ENCODE results near the gene BCL6B.
"Not testable (repeated sequence)": the region's sequence is repeated elsewhere in the genome, so short reads cannot be mapped to it uniquely, and the experiment has no call there.

Gene BCL6B

GRCh38 chr17:7027335-7027734 is 4.5 kb downstream of the BCL6B start:
- no peak for DNase-seq (ENCODE audit: low spot score)

GRCh38 chr17:7029096-7029495 is 6.2 kb downstream of the BCL6B start:
- DNase-seq (ENCODE audit: low spot score): no peak

DNA sequence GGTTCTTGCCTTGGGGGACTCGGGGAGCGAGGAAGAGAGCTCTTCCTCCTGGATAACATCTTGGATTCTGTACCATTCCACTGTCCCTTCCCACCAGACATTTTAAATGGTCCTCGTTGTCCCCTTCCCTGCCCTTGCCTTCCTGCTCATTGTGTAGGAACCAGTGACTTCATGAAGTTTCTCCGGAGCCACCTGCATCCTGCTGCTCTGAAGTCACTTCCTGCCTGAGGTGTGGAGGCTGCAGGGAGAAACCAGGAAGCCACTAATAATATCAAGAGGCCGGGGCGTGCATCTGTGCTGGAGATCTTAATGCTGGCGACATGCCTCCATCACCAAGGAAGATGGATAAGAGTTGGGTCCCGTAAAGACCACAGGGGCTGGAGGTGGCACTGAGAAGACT is 6.8 kb downstream of the BCL6B start:
- no peak for DNase-seq (ENCODE audit: low spot score)

GRCh38 chr17:7034955-7035590 is 12.2 kb downstream of the BCL6B start:
- DNase-seq (ENCODE audit: low spot score): no peak

DNA sequence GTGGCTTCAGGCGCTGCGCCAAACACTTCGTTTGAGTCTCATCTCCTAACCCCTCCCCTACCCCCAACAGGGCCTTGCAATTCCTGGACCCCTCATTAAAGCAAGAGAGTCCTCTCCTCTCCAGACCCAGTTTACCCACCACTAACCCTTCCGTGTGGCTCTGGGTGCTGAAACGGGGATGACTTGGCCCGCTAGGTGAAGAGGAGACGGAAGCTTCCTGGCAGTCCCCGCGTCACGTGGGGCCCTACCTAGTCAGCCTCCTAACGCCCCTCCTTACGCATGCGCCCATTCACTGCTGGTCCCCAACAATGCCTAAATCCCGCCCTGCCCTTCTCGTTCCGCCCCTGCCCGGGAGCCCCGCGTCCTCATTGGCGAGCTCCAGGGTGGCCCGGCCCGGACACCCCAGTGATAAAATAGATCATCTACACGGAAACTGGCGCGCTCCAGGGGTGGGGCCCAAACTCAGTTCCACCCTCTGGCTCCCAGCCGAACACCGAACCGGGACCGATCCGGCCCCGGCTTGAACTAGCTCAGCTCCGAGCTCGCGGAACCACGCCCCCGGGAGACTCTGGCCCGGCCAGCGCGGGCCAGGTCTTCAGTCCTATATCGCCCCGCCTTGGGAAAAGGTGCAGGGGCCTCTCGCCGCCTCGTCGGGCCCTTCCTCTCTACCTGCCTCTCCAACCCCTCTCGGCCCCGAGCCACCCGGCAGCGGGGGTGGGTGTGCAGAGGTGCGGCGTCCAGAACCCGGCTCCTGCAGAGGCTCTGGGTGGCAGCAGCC is 12.9 kb downstream of the BCL6B start, which contains the start of gene SLC16A13:
Gene SLC16A13, plus strand, starts transcription at position 425 of the 778 bp plus-strand sequence. CDS start 368 bp downstream, outside the sequence.
- peak; percentile 52 for DNase-seq (ENCODE audit: low spot score)

DNA sequence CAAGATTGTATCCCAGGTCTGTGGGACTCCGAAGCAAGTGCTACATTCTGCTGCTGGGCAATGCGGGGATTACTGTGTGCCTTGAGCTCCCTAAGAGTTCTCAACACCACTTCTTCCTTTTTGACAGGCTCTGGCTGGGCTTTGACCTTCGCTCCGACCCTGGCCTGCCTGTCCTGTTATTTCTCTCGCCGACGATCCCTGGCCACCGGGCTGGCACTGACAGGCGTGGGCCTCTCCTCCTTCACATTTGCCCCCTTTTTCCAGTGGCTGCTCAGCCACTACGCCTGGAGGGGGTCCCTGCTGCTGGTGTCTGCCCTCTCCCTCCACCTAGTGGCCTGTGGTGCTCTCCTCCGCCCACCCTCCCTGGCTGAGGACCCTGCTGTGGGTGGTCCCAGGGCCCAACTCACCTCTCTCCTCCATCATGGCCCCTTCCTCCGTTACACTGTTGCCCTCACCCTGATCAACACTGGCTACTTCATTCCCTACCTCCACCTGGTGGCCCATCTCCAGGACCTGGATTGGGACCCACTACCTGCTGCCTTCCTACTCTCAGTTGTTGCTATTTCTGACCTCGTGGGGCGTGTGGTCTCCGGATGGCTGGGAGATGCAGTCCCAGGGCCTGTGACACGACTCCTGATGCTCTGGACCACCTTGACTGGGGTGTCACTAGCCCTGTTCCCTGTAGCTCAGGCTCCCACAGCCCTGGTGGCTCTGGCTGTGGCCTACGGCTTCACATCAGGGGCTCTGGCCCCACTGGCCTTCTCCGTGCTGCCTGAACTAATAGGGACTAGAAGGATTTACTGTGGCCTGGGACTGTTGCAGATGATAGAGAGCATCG is 15.4 kb downstream of the BCL6B start:
- no peak for DNase-seq (ENCODE audit: low spot score)

GRCh38 chr17:7039832-7040231 is 17.0 kb downstream of the BCL6B start:
- DNase-seq (ENCODE audit: low spot score): no peak

DNA sequence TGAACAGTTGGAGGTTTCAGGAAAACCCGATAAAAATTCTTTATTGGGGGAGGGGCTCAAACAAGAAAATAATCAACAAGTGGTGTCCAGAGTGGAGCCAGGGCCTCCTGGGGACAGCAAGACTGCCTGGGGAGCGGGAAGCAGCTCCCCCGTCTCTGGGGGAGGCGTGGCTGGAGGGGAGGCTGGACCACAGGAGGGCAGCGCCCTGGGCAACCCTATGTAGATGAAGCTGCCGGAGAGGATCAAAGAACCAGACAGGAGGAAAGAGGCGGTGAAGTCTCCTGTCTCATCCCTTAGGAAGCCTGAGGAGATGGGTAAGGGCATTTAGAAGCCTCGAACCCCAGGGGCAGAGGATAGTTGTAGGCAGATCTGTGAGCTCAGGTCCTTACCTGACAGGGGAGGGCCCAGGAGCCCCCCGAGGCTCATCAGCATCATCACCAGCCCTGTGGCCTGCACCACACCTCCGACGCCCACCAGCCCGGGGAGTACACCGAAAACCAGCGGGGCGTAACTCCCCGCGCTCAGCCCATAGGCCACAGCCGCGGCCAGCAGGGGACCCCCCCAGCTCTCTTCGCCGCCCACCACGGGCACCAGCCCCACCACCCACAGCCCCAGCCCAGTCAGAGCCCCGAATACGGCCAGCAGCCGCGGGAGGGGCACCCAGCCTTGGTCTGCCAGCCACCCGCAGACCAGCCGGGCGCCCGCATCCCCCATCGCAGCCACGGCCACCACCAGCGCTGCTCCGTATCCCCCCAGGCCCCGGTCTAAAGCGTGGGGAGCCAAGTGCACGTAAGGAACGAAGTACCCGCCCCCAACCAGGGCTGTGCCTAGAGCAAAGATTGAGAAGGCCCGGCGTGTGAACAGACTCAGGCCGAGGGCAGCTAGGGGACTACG is 19.0 kb downstream of the BCL6B start:
- no peak for DNase-seq (ENCODE audit: low spot score)

DNA sequence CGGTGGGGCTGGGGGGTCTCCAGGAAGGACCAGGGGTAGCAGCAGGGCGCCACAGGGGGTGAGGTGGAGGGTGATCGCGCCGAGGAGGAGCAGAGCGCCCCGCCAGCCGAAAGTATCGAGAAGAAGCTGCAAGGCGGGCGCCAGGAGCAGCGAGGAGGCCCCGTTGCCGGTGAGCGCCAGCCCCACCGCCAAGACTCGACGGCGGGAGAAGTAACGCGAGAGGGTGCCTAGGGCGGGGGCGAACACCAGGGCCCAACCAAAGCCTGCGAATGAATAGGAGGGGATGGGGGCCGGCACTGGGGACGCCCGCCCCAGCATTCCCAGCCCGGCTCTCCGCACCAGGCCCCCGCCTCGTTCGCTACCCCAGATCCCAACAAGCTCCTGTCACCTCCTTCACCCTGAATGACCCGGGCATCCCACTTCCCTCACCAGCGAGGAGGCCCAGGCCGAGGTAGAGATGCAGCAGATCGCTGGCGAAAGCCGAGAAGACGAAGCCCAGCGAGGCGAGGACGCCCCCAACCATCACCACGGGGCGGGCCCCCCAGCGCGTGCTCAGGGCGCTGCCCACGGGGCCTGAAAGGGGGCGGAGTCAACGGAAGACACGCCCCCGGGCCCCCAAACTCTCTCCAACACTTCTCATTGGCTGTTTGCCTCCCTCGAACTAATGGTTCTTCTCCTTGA is 19.8 kb downstream of the BCL6B start:
- DNase-seq (ENCODE audit: low spot score): no peak

DNA sequence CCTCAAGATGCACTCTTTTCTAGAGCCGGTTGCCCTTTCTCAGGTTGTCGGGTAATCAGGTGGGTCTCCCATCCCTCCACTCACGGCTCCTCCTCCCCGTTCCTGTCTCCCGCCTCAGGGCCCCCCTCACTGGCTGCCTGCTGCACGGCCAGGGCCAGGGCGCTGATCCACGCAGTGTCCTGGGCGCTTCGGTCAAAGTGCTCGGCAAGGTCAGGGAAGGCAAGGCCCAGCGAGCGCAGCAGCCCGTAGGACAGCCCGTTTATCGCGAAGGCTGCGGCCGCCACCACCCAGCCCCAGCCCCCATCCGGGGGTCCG is 20.3 kb downstream of the BCL6B start:
- DNase-seq (ENCODE audit: low spot score): no peak

DNA sequence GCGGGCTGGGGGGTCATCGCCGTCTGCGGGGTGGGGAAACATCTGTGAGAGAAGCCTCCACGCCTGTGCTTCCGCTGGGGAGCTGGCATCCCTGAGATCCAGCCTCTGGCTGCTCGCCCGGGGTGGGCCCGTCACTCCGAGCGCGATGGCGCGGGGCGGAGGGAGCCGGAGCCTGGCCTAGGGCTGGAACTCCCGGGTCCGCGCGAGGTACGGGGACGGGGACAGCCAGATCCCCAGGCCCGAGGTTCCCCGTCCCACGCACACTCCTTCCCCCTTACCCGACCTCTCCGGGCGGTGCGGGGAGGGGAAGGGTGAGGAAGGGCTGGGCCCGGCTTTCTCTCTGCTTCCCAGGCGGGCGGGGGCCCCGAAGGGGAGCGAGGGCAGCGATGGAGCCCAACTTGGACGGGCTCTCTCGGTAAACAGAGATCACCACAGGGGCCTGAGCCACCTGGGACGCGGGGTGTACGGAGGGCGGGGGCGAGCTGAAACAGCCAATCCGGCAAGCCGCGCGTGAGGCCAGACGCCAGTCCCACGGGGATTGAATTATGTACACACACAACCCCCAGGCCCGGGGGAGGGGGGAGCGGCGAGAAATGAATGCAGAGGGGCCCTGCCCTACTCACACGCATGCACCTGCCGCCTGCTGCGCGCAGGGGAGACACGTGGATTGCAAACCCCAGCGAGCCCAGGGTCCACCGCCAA is 20.8 kb downstream of the BCL6B start, which contains the start of gene SLC16A11:
Gene SLC16A11, minus strand, starts transcription at position 596 of the 702 bp plus-strand sequence. Its CDS starts 579 bp downstream, at position 17.
- DNase-seq (ENCODE audit: low spot score): no peak

- no peak for DNase-seq (ENCODE audit: low spot score)
These were observed 22.8 kb downstream of the BCL6B start for GRCh38 chr17:7045492-7046126.

GRCh38 chr17:7046127-7046724 is 23.4 kb downstream of the BCL6B start:
- DNase-seq (ENCODE audit: low spot score): no peak

- DNase-seq (ENCODE audit: low spot score): not testable (repeated sequence)
These were observed 24.0 kb downstream of the BCL6B start for GRCh38 chr17:7046725-7047397.

- no peak for DNase-seq (ENCODE audit: low spot score)
These were observed 24.7 kb downstream of the BCL6B start for GRCh38 chr17:7047566-7047965.

DNA sequence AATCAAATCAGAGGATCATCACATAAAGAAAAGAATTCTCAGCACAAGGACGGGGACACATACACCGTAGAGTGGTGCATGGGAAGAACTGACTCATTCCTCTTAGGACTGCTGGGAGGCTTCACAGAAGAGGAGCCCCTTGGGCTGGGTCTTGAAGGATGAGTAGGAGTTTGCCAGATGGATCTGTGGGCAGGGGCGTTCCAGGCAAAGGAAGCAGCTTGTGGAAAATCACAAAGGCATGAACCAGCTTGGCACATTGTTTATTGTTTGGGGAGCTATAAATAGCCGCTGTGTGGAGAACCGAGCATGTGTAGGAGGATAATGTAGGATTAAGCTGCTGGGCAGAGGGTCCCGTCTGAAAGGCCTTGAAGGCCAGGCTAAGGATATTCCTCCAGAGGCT is 26.1 kb downstream of the BCL6B start:
- DNase-seq (ENCODE audit: low spot score): no peak

DNA sequence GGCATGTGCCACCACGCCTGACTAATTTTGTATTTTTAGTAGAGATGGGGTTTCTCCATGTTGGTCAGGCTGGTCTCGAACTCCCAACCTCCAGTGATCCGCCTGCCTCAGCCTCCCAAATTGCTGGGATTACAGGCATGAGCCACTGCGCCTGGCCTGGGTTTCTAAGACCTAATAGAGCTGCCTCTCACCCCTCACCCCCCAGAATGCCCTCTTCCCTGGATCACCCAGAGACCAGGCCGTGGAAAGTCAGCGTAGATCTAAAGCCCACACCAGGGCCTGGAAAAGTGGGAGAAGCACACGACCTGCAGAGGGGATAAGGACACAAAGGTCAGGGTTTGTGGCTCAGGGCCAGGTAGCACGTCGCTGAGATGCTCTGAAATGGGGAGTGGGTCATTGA is 27.7 kb downstream of the BCL6B start:
- not testable (repeated sequence) for DNase-seq (ENCODE audit: low spot score)

- no peak for DNase-seq (ENCODE audit: low spot score)
These were observed 33.5 kb downstream of the BCL6B start for GRCh38 chr17:7056386-7056785.
